GM23248 (cell line): ENCODE measurements around the gene POP4. TPM values are rescaled to one million over a fixed set of nuclear protein-coding genes. Genes with fewer than 3 reads are reported as not detected.

ENCODE experiments used
- DNase-seq: peaks from one replicate; pipeline ENCODE4 v3.0.0-alpha.2; 2015
- H2AFZ ChIP-seq: fragments of 200-600 bp; sonication (generic); 2 replicates; pipeline ENCODE4 v1.6.1; 2016; ENCODE audit warnings: antibody characterized with exemption
- H3F3A ChIP-seq: fragments of 200-600 bp; sonication (generic); 2 replicates; pipeline ENCODE4 v1.6.1; 2016; ENCODE audit warnings: mild to moderate bottlenecking, antibody characterized with exemption, mixed run types; ENCODE audit not compliant: insufficient read depth
- H3K27ac ChIP-seq: fragments of 200-600 bp; sonication (generic); 2 replicates; pipeline ENCODE4 v1.5.1; 2016; ENCODE audit warnings: mild to moderate bottlenecking
- H3K27me3 ChIP-seq: fragments of 200-600 bp; sonication (generic); replicated peaks from 2 replicates; pipeline ENCODE4 v1.6.1; 2016; ENCODE audit warnings: mild to moderate bottlenecking; ENCODE audit not compliant: insufficient read depth
- H3K36me3 ChIP-seq: fragments of 200-600 bp; sonication (generic); 2 replicates; pipeline ENCODE4 v1.6.1; 2016; ENCODE audit warnings: low read depth, mild to moderate bottlenecking
- H3K4me1 ChIP-seq: fragments of 200-600 bp; sonication (generic); 2 replicates; pipeline ENCODE4 v1.6.1; 2016; ENCODE audit warnings: mild to moderate bottlenecking; ENCODE audit not compliant: insufficient read depth
- H3K4me2 ChIP-seq: fragments of 200-600 bp; sonication (generic); one replicate; pipeline ENCODE4 v1.6.1; 2016; ENCODE audit warnings: mild to moderate bottlenecking; ENCODE audit not compliant: unreplicated experiment
- H3K4me3 ChIP-seq: fragments of 200-600 bp; sonication (generic); 2 replicates; pipeline ENCODE4 v1.5.1; 2016; ENCODE audit warnings: mild to moderate bottlenecking
- H3K79me2 ChIP-seq: fragments of 200-600 bp; sonication (generic); 2 replicates; pipeline ENCODE4 v1.6.1; 2016; ENCODE audit warnings: mild to moderate bottlenecking; ENCODE audit not compliant: insufficient read depth
- H3K9ac ChIP-seq: fragments of 200-600 bp; sonication (generic); 2 replicates; pipeline ENCODE4 v1.6.1; 2016; ENCODE audit warnings: mild to moderate bottlenecking
- H3K9me2 ChIP-seq: fragments of 200-600 bp; sonication (generic); 2 replicates; pipeline ENCODE4 v1.6.1; 2016; ENCODE audit warnings: mixed run types, mild to moderate bottlenecking, moderate library complexity; ENCODE audit not compliant: insufficient read depth
- H3K9me3 ChIP-seq: fragments of 200-600 bp; sonication (generic); one replicate; pipeline ENCODE4 v1.6.1; 2017; ENCODE audit warnings: low read depth
- H4K20me1 ChIP-seq: fragments of 200-600 bp; sonication (generic); 2 replicates; pipeline ENCODE4 v1.6.0; 2016; ENCODE audit not compliant: insufficient read depth
- EZH2 ChIP-seq: fragments of 200-600 bp; sonication (generic); IDR thresholded peaks from 2 replicates; pipeline ENCODE4 v1.6.1; 2018; ENCODE audit warnings: antibody characterized with exemption, mild to moderate bottlenecking; ENCODE audit not compliant: insufficient read depth, poor library complexity, severe bottlenecking
- EZH2phosphoT487 ChIP-seq: fragments of 200-600 bp; sonication (generic); IDR thresholded peaks from 2 replicates; pipeline ENCODE4 v1.6.1; 2018; ENCODE audit warnings: antibody characterized with exemption, moderate library complexity, mild to moderate bottlenecking, low read depth; ENCODE audit not compliant: insufficient read depth
- WGBS, 2 experiments: methylation state at CpG; one replicate each; pipeline ENCODE4 v1.1.6; 2015 to 2017; ENCODE audit warnings: low lambda C conversion rate in 2 of 2, low coverage in 1 of 2; ENCODE audit errors: missing lambda C conversion rate in 2 of 2; 5-methylcytosine and 5-hydroxymethylcytosine counted together
- in situ Hi-C: fragments of 300-500 bp; cut with MboI; formaldehyde crosslinking; loops from 2 replicates; pipeline ENCODE4 v1.15.0; 2020
- polyA plus RNA-seq: library from polyadenylated mRNA; unstranded; fragments of >200 nt; fragmentation: Nextera tagmentation; extraction: Ambion mirVana; gene quantifications from 2 replicates; pipeline ENCODE4 v1.2.1, GENCODE V29; 2016
- total RNA-seq: library from RNA; depleted of rRNA; stranded (reverse); fragments of >200 nt; shearing (Covaris generic); gene quantifications from 2 replicates; pipeline ENCODE4 v1.2.3, GENCODE V29; 2014

The POP4 gene
- total and polyA plus RNA-seq, 2 experiments from 2014 or later, result 65.8 to 132 TPM

DNA sequence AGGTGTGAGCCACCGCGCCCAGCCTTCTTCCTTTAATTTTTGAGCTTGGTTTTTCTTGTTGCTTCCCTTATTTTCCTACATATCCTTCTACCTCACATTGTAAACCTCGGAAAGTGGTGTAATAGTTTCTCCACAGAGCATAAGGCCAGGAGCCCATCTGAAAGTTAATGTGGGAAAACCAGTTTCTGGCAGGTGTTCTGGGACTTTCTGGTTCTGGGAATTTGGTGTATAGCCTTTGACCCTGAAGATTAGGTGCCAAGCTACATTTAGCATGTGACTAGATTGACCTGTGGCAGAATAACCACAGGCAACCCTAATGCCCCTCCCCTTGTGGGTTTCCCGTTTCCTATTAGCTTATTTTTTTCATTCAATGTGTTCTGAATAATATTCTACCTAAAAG is 8.7 kb downstream of the POP4 start:
- no peak overlapping the region for H2AFZ ChIP-seq
- no peak for DNase-seq
- H3K9ac ChIP-seq, result no peak overlapping the region
- TF ChIP-seq EZH2 (no peak), EZH2phosphoT487 (no peak)
- no peak overlapping the region for H3K27ac ChIP-seq
- no peaks in the 10 kb centered on the region for H3K9me3 ChIP-seq
- no peak overlapping the region for H3K4me2 ChIP-seq
- no peaks in the 10 kb centered on the region for H3K27me3 ChIP-seq
- no peaks in the 10 kb centered on the region for H3K9me2 ChIP-seq
- peaks cover 6% of the 10 kb centered on the region; the same call in 1 of the 2 replicates for H3K36me3 ChIP-seq
- H4K20me1 ChIP-seq, result no peaks in the 10 kb centered on the region
- no peak overlapping the region for H3K4me3 ChIP-seq
- no peaks in the 10 kb centered on the region for H3K4me1 ChIP-seq
- no peaks in the 10 kb centered on the region for H3F3A ChIP-seq
- in situ Hi-C loops, result loop anchor here (10.0 kb wide), 1 partner anchor 100 kb away; the partner anchor contains the start of gene C19orf12
- WGBS, 2 experiments, result 97 to 100% methylated on average over 4 of the region's 4 CpGs
- H3K79me2 ChIP-seq, result no peaks in the 10 kb centered on the region

DNA sequence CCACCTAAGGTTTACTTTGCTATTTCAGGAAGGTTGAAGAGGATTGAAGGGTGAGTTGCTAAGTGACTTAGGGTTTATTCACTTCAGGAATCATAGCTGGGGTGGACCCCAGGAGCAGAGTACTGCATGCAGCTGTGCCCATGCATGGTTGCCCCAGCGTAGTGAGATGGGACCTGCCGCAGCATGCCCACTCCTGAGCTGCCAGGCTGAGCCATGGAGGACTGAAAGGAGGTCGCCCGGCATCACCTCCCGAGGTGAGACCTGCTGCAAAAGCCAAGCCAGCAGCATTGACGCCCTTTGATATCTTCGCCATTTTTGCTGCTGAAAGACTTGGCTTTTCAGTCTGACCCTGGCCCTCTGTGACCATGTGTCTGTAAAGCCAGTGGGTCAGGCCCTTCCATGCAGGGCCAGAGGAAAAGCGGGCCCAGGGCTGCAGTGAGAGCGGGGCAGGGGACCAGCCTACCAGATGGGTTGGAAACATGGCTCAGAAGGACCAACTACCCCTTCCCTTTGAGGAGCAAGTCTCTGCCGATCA is 9.9 kb downstream of the POP4 start:
- Histone ChIP-seq H3K4me3 (no peak overlapping the region), H3K4me1 (no peaks in the 10 kb centered on the region), H3K27ac (no peak overlapping the region), H3K36me3 (peaks cover 6% of the 10 kb centered on the region; the same call in 1 of the 2 replicates), H2AFZ (no peak overlapping the region), H3K27me3 (no peaks in the 10 kb centered on the region), H3K9me3 (no peaks in the 10 kb centered on the region), H3K79me2 (no peaks in the 10 kb centered on the region), H3K9ac (no peak overlapping the region), H4K20me1 (no peaks in the 10 kb centered on the region), H3K9me2 (no peaks in the 10 kb centered on the region), H3F3A (no peaks in the 10 kb centered on the region), H3K4me2 (no peak overlapping the region)
- TF ChIP-seq EZH2, result no peak
- in situ Hi-C loops, result loop anchor here (10.0 kb wide), 1 partner anchor 99 kb away; the partner anchor contains the start of gene C19orf12
- 94 to 96% methylated on average over 10 of the region's 10 CpGs for WGBS, 2 experiments
- DNase-seq, result no peak

DNA sequence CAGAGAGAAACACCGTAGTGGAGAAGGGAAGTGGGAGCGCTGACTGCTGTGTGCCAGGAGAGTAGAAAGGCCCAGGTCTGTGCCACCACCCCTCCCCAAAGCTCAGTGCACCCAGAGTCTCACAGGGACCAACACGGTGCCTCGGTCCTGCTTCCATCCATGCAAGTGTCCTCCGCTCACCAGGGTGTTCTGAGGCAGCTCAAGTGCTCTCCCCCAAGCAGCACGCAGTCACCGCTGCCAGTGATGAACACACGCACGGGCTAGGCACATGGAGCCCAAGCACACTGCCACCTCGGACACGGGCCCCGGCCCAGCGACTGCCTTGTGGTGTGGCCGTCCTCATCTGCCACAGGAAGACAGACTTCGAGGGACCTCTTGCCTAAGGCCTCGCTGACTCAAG is 10.5 kb downstream of the POP4 start:
- Histone ChIP-seq H3K4me3 (no peak overlapping the region), H3K27ac (no peak overlapping the region), H3K36me3 (peaks cover 3% of the 10 kb centered on the region; the same call in 1 of the 2 replicates), H2AFZ (no peak overlapping the region), H3K4me2 (no peak overlapping the region), H3K4me1 (no peaks in the 10 kb centered on the region), H3K79me2 (no peaks in the 10 kb centered on the region), H3K27me3 (no peaks in the 10 kb centered on the region), H3K9me3 (no peaks in the 10 kb centered on the region), H3K9ac (no peak overlapping the region), H4K20me1 (no peaks in the 10 kb centered on the region), H3F3A (no peaks in the 10 kb centered on the region), H3K9me2 (no peaks in the 10 kb centered on the region)
- 87 to 89% methylated on average over 16 of the region's 16 CpGs for WGBS, 2 experiments
- no peak for DNase-seq
- in situ Hi-C loops, result loop anchor here (10.0 kb wide), 1 partner anchor 98 kb away; the partner anchor contains the start of gene C19orf12
- TF ChIP-seq EZH2, result no peak
- no peak for TF ChIP-seq EZH2phosphoT487

DNA sequence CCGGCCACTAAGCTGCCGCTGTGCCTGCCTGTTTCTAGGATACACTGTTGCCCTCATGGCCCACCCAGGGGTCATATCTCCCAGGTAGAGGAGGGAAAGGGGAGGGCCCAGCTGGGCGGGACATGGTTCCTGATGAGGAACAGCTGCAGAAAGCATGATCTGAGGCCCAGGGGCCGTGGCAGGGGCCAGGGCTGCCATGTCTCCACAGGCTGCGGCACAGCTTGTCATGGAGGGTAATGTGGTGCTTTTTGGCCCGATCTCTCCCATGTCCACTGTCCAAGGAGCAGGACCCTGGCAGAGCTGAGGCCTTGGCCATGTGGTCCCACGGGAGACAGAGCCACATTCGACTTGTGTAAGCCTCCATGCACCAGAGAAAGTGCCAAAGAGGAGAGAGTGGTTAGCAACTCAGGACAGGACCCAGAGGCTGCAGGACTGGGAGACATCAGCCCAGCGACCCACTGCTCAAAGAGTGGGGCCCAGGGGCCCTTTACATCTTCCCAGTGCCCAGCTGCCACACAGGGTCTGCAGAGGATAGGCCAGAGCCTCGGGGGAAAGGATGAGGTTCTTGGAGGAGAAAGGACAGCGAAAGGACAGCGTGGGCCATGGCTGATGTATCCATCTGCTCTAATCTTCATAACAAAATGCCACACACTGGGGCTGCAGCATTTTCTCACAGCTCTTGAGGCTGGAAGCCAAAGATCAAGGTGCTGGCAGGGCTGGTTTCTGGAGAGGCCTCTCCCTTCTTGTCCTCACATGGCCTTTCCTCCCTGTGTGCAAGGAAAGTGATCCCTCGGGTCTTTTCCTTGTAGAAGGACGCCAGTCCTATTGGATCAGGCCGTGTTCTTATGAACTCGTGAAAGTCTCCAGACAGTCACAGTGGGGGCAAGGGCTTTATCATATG is 11.5 kb downstream of the POP4 start:
- Histone ChIP-seq H3K27ac (no peak overlapping the region), H3K4me2 (no peak overlapping the region), H4K20me1 (no peaks in the 10 kb centered on the region), H3K9ac (no peak overlapping the region), H3K4me3 (no peak overlapping the region), H3K4me1 (no peaks in the 10 kb centered on the region), H2AFZ (no peak overlapping the region), H3K36me3 (no peaks in the 10 kb centered on the region; the same call in 1 of the 2 replicates), H3K79me2 (no peaks in the 10 kb centered on the region), H3K27me3 (no peaks in the 10 kb centered on the region), H3K9me3 (no peaks in the 10 kb centered on the region), H3F3A (no peaks in the 10 kb centered on the region), H3K9me2 (no peaks in the 10 kb centered on the region)
- in situ Hi-C loops, result loop anchor here (10.0 kb wide), 1 partner anchor 97 kb away; the partner anchor contains the start of gene C19orf12
- TF ChIP-seq EZH2phosphoT487, result no peak
- no peak for TF ChIP-seq EZH2
- WGBS, 2 experiments, result 52 to 55% methylated on average over 15 to 16 of the region's 16 CpGs
- no peak for DNase-seq
